Measurements from ENCODE around the gene SLF2. TPM values are rescaled to one million over a fixed set of nuclear protein-coding genes. Genes with fewer than 3 reads are reported as not detected.

The SLF2 gene
- total and polyA plus RNA-seq, 10 donors, result 11.5 to 90.9 (median 46.8) TPM

- no peak for DNase-seq
- intact Hi-C loops (cut with DNase I; ENCODE audit: low total_unique reads), result no loop called here
- WGBS, 5 donors, result 0 to 4% (median 0%) methylated on average over 3 to 44 of the region's 44 CpGs
- H3K27ac ChIP-seq, result peak within 1 kb of the TSS; percentile 93 to 99 (median 98)
- H3K27me3 ChIP-seq (replicated peaks in 1 of 7), result no peaks in the 10 kb centered on the region
- H3K4me1 ChIP-seq, result peaks cover 17 to 85% (median 57%) of the 10 kb centered on the region in 6 donors
- peaks cover 0 to 25% (median 12%) of the 10 kb centered on the region in 6 donors for H3K36me3 ChIP-seq
- peak within 1 kb of the TSS; percentile 67 to 91 (median 80) for H3K4me3 ChIP-seq
- TF ChIP-seq CTCF (IDR thresholded peaks at IDR 0.05 in 8 of 11, conservative IDR thresholded peaks at IDR 0.05 in 3 of 11) (no peak), POLR2AphosphoS5 (IDR thresholded peaks at IDR 0.05) (no peak), POLR2A (IDR thresholded peaks at IDR 0.05) (no peak)
- H3K9me3 ChIP-seq, result no peaks in the 10 kb centered on the region
These were observed 87.0 kb downstream of the SLF2 start, which contains the start of gene LZTS2 for GRCh38 chr10:100999742-101000126. Gene LZTS2 (plus strand): TSS chr10:100999808. CDS start chr10:101002539, 2,731 bp downstream.

- H3K27ac ChIP-seq, result peak overlapping the region; percentile 78 to 99 (median 98)
- no peaks in the 10 kb centered on the region for H3K27me3 ChIP-seq (replicated peaks in 1 of 7)
- no peaks in the 10 kb centered on the region for H3K9me3 ChIP-seq
- intact Hi-C loops (cut with DNase I; ENCODE audit: low total_unique reads), result no loop called here
- peak; percentile 82 for DNase-seq
- H3K4me3 ChIP-seq, result peak overlapping the region; percentile 40 to 91 (median 80)
- WGBS, 5 donors, result 13 to 23% (median 15%) methylated on average over 19 of the region's 19 CpGs
- H3K36me3 ChIP-seq, result peaks cover 0 to 31% (median 17%) of the 10 kb centered on the region in 6 donors
- peaks cover 17 to 89% (median 57%) of the 10 kb centered on the region in 6 donors for H3K4me1 ChIP-seq
- TF ChIP-seq POLR2AphosphoS5 (IDR thresholded peaks at IDR 0.05) (no peak), POLR2A (IDR thresholded peaks at IDR 0.05) (no peak), CTCF (IDR thresholded peaks at IDR 0.05 in 8 of 11, conservative IDR thresholded peaks at IDR 0.05 in 3 of 11) (peak in 1 of 11 experiments; percentile 13)
These were observed 87.6 kb downstream of the SLF2 start for GRCh38 chr10:101000127-101000914.

- TF ChIP-seq CTCF (IDR thresholded peaks at IDR 0.05 in 8 of 11, conservative IDR thresholded peaks at IDR 0.05 in 3 of 11) (no peak), POLR2A (IDR thresholded peaks at IDR 0.05) (peak in 2 of 3 donors; percentile 45 to 77), POLR2AphosphoS5 (IDR thresholded peaks at IDR 0.05) (peak; percentile 80 to 92 (median 91))
- Histone ChIP-seq H3K27ac (peak overlapping the region; percentile 78 to 99 (median 98)), H3K4me3 (peak overlapping the region in 7 of 8 donors; percentile 40 to 91 (median 81)), H3K9me3 (no peaks in the 10 kb centered on the region), H3K36me3 (peaks cover 0 to 38% (median 23%) of the 10 kb centered on the region in 6 donors), H3K27me3 (replicated peaks in 1 of 7) (no peaks in the 10 kb centered on the region), H3K4me1 (peaks cover 17 to 93% (median 57%) of the 10 kb centered on the region in 6 donors)
- intact Hi-C loops (cut with DNase I; ENCODE audit: low total_unique reads), result no loop called here
- peak; percentile 88 for DNase-seq
- 28 to 49% (median 37%) methylated on average over 12 of the region's 12 CpGs for WGBS, 5 donors
These were observed 88.3 kb downstream of the SLF2 start for GRCh38 chr10:101000915-101001658.
